NCI-H748 treated with DMSO at 0.1 percent for 48 hours (cell line): ENCODE data around the gene ARID1A.

Experiments used
- DNase-seq: peaks from one replicate; lab custom pipeline; 2025; lab: John Stamatoyannopoulos, UW

Gene ARID1A

DNA sequence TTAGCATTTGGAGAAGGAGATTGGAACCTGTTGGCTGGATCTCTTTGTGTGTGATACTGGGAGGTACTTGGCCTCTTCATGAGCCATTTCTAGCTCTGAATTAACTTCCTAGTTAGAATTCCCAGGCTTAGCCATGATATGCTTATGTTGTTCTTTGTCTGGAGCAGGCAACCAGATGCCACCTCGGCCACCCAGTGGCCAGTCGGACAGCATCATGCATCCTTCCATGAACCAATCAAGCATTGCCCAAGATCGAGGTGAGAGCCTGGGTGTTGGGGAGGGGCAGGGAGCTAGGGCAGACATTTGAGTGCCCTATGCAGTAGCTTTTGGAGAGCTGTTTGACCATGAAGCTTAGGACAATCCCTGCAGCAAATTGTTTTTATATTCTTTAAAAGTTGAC is 65.4 kb downstream of the ARID1A start:
- no peak for DNase-seq

DNA sequence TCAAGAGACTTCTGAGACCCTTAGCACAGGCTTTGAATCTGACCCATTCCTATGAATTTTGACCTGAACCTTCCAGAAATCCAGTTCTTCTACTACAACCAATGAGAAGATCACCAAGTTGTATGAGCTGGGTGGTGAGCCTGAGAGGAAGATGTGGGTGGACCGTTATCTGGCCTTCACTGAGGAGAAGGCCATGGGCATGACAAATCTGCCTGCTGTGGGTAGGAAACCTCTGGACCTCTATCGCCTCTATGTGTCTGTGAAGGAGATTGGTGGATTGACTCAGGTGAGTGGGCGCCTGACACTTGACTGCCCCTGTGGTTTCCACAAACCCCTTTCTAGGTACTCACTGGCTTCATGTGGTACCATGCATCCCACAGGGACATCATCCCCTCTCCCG is 71.9 kb downstream of the ARID1A start:
- DNase-seq, result no peak

DNA sequence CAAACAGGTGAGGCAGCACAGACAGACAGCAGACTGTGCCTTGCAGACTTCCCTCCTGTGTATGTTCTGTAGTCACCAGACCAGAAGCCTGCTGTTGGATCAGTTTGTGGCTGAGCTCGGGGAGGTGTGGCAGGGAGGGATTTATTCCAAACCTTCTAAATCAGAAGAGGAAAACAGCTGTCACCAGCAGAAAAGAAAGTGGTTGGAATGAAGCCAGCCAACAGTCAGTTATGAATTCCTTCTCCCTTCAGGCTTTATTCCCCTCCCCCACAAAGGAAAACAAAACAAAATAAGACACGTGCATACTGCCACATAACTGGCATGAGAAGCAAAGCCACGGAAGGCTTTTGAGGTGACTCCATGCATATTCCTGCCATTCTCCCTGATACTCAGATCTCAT is 72.9 kb downstream of the ARID1A start:
- no peak for DNase-seq

DNA sequence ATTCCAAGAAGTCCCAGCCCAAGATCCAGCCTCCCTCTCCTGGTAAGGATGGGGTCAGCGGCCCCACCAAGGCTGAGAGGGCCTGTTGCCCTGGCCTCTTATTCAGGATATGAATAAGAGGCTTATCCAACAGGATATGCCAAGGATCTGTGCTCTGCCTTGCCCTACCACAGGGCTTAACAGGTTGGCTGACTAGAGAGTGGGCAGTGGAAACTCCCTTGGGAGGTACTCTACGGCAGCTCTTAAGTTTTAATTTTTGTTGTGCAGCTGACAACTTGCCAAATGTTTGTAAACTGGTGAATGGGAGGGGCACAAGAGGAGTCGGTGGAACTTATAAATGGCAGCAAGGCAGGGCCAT is 75.4 kb downstream of the ARID1A start:
- no peak for DNase-seq

DNA sequence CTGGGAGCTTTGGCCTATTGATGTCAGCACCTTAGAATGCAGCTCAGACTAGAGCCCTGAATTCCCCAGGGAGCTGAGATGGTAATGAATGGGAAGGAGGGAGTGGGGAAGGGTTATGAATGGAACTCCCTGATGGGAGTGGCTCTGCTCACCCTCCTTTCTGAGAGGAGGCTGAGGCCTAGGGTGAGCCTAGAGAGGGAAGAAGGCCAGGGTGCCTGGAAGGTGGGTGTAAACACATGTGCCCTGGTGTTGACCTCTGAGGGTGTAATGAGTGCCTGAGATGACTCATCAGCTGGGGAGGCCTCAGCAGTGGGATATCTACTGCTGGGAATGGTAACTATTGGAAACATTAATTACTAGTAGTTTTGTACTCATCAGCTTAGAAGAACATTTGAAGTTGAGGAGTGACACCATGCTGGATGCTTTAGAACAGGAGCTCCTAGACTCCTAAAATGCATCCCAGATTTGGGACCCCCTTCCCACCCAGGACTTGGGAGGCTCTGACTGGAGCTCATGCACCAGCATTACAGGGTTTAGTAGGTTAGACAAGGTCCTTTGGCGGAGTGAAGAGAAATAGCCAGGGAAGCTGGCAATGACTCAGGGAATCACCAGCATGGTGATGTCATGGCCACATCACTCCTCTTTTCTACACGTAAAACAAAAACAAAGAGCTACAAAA is 76.0 kb downstream of the ARID1A start:
- no peak for DNase-seq

DNA sequence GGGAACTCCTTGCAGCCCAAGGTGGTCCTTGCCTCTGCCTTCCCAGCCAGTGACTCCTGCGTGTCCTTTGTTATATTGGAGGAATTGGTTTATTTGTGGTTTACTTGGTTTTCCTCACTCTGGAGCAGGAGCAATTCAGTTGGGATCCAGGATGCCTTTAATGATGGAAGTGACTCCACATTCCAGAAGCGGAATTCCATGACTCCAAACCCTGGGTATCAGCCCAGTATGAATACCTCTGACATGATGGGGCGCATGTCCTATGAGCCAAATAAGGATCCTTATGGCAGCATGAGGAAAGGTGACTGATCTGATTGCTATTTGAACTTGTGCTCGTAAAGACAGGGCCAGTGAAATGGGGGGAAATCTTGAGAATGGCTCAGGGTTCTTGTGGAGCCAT is 76.9 kb downstream of the ARID1A start:
- no peak for DNase-seq

DNA sequence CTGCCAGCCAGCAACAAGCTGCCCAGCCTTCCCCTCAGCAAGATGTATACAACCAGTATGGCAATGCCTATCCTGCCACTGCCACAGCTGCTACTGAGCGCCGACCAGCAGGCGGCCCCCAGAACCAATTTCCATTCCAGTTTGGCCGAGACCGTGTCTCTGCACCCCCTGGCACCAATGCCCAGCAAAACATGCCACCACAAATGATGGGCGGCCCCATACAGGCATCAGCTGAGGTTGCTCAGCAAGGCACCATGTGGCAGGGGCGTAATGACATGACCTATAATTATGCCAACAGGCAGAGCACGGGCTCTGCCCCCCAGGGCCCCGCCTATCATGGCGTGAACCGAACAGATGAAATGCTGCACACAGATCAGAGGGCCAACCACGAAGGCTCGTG is 78.6 kb downstream of the ARID1A start:
- no peak for DNase-seq

DNA sequence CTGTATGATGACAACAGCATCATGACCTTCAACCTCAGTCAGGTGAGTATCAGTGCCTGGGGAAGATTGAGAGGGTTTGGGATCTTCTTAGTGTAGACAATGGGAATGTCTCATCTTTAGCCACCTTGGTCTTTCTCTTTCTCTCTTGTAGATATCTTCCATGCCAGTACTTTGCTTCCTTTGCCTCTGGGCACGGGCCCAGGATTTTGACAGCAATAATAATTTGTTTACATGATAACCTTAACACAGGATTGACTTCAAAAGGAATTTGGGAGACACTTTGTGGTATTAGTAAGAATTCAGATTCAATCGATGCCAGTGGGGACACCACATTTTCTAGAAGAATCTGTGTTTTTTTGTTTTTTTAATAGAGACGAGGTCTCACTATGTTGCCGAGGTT is 79.9 kb downstream of the ARID1A start:
- no peak for DNase-seq

DNA sequence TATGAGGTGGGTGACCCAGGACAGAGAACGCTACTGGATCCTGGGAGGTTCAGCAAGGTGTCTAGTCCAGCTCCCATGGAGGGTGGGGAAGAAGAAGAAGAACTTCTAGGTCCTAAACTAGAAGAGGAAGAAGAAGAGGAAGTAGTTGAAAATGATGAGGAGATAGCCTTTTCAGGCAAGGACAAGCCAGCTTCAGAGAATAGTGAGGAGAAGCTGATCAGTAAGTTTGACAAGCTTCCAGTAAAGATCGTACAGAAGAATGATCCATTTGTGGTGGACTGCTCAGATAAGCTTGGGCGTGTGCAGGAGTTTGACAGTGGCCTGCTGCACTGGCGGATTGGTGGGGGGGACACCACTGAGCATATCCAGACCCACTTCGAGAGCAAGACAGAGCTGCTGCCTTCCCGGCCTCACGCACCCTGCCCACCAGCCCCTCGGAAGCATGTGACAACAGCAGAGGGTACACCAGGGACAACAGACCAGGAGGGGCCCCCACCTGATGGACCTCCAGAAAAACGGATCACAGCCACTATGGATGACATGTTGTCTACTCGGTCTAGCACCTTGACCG is 83.4 kb downstream of the ARID1A start:
- no peak for DNase-seq

DNA sequence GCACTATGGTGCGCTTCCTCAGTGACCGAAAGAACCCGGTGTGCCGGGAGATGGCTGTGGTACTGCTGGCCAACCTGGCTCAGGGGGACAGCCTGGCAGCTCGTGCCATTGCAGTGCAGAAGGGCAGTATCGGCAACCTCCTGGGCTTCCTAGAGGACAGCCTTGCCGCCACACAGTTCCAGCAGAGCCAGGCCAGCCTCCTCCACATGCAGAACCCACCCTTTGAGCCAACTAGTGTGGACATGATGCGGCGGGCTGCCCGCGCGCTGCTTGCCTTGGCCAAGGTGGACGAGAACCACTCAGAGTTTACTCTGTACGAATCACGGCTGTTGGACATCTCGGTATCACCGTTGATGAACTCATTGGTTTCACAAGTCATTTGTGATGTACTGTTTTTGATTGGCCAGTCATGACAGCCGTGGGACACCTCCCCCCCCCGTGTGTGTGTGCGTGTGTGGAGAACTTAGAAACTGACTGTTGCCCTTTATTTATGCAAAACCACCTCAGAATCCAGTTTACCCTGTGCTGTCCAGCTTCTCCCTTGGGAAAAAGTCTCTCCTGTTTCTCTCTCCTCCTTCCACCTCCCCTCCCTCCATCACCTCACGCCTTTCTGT is 84.6 kb downstream of the ARID1A start:
- DNase-seq, result no peak

DNA sequence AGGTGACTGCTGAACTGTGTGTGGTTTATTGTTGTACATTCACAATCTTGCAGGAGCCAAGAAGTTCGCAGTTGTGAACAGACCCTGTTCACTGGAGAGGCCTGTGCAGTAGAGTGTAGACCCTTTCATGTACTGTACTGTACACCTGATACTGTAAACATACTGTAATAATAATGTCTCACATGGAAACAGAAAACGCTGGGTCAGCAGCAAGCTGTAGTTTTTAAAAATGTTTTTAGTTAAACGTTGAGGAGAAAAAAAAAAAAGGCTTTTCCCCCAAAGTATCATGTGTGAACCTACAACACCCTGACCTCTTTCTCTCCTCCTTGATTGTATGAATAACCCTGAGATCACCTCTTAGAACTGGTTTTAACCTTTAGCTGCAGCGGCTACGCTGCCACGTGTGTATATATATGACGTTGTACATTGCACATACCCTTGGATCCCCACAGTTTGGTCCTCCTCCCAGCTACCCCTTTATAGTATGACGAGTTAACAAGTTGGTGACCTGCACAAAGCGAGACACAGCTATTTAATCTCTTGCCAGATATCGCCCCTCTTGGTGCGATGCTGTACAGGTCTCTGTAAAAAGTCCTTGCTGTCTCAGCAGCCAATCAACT is 85.5 kb downstream of the ARID1A start:
- no peak for DNase-seq

DNA sequence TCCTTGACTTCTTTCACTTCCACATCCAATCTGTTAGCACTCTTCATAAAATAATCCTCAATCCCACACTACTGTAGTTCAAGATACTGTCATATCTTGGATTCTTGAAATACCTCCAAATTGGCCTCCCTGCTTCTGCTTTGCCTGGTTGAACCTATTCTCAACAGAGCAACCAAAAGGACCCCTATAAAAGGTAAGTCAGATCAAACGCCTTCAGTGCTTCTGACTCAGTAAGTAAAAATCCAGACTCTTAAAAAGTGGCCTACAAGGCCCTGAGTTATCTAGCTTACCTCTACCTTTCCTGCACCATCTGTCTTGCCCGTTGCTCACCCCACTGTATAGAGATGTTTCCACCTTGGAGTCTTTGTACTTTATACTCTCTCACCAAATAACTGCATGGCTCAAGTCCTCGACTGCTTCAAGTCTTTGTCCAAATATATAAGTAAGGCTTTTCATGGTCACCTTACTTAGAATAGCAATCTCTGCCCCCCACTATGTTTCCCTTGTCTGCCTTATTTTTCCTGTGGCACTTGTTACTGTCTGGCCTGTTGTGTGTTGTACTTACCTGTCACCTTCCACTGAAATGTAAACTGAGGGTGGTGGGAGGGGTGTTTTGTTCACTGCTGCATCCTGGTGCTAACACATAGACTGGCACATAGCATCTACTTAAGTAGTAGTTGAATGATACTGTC is 86.9 kb downstream of the ARID1A start:
- DNase-seq, result no peak

DNA sequence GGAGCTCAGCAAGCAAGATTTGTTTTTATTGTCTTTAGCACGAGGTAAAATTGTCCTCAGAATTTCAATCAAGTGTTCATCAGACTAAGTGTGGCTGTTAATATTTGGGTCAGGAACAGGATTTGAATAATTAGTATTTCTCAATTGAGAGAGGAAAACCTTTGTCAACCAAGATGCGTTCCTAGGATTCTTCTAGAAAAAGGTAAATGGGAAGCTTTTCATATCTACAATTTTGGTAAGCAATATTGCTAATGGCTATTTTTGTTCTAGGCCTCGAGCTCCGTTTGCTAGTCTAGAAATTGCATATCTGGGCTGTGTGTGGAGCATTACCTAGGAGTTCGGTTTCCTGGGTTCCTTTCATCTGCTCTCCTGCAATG is 87.8 kb downstream of the ARID1A start:
- DNase-seq, result no peak

DNA sequence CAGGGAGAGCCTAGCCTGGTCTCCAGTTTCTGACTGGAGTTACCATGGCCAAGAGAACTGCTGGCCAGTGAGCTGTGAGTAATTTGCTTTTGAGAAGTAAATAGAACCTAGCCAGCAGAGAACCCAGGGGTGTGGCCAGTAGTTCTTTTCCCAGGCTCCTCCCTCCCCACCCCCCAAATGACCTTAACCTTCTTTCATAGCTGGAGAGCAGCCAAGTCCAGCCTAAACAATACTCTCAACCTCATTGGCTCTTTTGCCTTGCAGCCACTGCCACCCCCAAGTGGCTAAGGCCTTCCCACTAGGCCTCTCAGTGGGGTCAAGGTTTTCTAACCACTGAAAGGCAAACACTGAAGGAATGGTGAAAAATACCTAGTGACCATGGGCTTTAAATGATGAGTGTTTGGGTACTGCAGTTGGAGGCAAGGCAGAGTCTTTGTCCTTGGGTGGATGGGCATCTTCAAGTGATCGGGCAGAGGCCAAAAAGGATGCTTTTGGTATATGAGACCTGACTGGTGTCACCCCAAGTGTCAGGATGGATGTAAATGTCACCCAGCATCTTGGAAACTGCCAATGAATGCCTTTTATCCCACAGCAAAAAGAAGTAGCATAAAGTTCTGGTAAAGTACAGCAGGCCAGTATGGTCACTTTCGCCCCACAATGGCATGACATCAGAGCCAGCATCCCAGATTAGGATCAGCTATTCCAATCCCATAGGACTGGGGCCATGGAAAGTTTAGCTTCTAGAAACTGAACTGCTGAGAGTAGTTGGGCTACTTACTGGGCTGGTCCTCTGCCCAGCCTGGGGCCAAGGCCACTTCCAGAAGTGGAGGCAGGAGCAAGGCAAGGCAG is 88.4 kb downstream of the ARID1A start:
- no peak for DNase-seq

DNA sequence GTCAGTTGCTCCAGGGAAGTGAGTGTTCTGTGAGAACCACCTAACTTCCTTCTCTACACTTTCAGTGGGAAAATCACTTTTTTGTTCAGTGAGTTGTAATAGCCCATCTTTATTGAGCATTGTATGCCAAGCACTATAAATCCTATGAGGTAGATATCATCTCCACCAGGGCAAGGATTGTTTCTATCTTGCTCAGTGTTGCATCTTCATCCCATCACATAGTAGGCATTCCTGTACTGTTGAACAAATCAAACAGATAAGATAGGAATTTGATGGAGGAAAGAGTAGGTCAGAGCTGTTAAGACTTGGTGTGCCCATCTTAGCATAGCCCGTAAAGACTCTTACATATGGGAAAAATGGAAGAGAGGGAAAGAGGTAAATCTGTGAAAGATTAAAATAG is 89.1 kb downstream of the ARID1A start:
- no peak for DNase-seq

DNA sequence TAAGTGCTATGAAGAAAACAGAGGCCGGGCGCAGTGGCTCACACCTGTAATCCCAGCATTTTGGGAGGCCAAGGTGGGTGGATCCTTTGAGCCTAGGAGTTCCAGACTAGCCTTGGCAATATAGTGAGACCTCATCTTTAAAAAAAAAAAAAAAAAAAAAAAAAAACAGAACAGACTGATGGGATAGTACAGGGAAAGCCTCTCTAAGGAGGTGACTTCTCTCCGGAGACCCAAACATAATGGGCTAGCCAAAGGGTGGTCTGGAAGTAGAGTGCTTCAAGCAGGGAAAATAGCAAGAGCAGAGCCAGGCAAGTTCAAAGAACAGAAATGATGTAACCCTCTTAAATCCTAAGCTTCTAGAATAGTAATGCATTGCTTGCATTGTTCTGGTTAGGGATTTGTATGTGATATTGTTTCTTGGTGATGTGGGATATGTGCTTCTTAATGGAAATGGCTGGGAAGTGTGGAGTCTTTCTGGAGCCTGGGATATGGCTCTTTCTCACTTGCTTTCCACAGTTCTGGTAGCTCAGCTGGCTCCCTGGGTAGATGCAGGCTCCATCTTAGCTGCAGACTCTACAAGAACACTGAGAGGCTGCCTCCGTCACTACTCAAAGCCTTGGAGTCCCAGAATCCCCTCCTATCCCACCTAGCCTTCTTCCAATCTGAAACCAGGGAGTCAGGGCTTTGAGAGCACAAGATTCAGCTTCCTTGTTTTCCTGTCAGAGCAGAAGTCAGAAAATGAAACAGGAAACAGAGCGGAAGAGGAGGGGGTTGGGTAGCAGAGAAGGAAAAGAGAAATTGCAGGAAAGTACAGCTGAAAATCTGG is 90.0 kb downstream of the ARID1A start:
- DNase-seq, result no peak

DNA sequence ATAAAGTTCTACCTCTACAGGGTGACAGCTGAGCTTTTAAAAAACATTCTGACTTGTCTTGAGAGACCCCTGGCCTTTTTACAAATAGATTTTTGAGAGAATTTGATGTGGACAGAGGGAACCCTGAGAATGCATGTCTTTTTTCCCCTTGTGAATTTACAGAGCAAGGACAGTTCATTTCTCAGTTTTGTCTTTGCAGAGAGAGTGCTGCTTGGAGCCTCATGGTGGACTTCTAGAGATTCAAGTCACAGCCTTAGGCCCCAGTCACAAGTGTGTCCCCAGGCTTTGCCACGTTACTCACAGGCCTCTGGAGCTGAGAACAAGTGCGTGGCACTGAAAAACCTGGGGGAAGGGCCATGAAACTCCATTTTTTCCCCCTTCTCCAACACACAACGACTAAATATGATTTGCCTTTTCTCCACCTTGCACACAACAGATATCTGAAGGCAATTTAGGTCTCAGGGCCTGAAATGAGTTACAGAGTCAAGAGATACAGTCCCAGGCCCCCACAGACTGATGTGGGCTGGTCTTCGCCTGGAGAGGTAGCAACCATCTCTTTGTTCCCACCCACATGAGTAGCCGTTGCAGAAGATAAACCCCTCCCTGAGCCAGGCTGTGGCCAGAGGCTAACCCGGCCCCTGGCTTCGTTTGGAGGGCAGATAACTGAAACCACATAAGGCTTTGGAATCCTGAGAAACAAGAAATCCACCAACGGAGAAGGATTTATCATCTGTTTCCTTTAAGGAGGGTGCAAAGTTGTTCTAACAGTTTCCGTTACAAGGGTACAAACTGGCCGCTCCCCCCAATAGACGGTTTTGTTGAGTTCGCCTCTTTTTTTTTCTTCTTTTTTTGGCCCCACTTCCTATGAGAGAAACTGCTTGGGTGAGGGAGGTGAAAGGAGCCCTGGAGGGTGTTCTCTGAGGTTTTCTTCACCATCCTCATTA is 90.9 kb downstream of the ARID1A start:
- no peak for DNase-seq

DNA sequence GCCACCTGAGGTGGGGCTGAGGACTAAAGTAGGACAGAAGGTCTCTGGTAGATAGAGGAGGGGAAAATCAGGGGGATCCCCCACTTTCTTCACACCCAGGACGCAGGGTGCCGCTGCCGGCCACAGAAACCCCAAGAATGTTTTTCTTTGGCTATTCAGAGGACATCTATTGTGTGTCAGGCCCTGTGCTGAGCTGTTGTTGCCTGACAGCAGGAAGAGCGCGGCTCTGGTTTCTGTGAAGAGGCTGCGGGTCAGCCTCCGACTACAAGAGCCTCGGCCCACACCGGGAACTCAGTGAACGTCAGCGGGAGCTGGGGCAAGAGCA is 91.5 kb downstream of the ARID1A start:
- DNase-seq, result no peak

DNA sequence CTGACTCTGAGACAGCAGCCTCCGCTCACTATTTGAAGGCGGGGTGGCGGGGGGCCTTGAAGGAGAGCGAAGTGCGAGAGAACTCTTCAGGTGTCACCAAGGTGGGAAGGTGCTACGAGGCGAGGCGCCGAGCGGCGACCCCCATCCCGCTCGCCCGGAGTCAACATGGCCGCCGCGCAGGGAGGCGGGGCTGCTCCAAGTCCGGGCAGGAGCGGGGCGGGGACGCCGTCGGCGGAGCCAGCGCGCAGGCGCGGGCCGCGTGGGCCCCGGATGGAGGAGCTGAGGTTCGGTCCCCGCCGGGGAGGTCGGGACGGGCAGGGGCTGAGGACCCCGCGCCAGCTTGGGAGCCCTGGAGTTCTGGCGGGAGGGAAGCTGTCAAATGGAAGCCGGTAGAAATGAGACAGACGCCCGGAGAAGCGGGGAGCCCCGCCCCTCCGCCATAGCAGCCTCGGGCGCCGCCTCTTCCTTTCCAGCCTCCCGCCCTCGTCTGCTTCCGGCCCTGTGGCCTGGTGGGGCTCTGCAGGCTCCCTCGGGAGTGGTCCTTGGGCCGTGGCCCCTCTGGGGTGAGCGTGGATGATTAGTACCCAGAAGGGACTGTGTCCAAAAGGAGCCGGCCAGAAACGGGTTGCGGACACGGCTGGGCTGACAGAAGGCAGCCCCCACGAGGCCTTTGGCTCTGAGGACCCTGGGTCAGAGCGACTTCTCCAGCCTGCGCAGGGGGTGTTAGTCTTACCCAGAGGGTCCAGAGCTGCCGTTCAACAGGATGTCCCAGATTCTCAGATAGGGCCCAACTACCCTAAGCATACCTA is 92.1 kb downstream of the ARID1A start, which contains the start of gene PIGV:
Gene PIGV, plus strand, starts transcription at position 245 of the 809 bp plus-strand sequence. CDS start 2,866 bp downstream, outside the sequence.
- peak; percentile 43 for DNase-seq
